ENCODE results near the gene HEPACAM.
"Not testable (repeated sequence)": the region's sequence is repeated elsewhere in the genome, so short reads cannot be mapped to it uniquely, and the experiment has no call there.

The HEPACAM gene

GRCh38 chr11:124978316-124978715 lies 42.5 kb upstream of the HEPACAM start:
- H3K79me2 ChIP-seq: no peaks in the 10 kb centered on the region
- no peak for TF ChIP-seq CTCF (IDR thresholded peaks at IDR 0.05)
- H3K4me2 ChIP-seq (ENCODE audit: low read length): no peak overlapping the region
- no peak overlapping the region for H3K4me3 ChIP-seq (ENCODE audit: low read depth, low read length)
- no peaks in the 10 kb centered on the region for H3K9me3 ChIP-seq (ENCODE audit: control insufficient read depth, low read length)
- H3K9ac ChIP-seq: no peak overlapping the region
- no peaks in the 10 kb centered on the region for H3K27me3 ChIP-seq (ENCODE audit: control insufficient read depth, insufficient read depth, low read length)
- no peaks in the 10 kb centered on the region for H3K36me3 ChIP-seq (ENCODE audit: control insufficient read depth, insufficient read depth, low read length)
- H3K27ac ChIP-seq: no peak overlapping the region
- no peaks in the 10 kb centered on the region for H3K4me1 ChIP-seq
- H2AFZ ChIP-seq: no peak overlapping the region

GRCh38 chr11:124977006-124977405 lies 41.2 kb upstream of the HEPACAM start:
- H3K79me2 ChIP-seq: no peaks in the 10 kb centered on the region
- no peak overlapping the region for H3K9ac ChIP-seq
- TF ChIP-seq CTCF (IDR thresholded peaks at IDR 0.05): no peak
- H3K36me3 ChIP-seq (ENCODE audit: control insufficient read depth, insufficient read depth, low read length): no peaks in the 10 kb centered on the region
- H3K4me3 ChIP-seq (ENCODE audit: low read depth, low read length): no peak overlapping the region
- no peak overlapping the region for H3K27ac ChIP-seq
- no peaks in the 10 kb centered on the region for H3K27me3 ChIP-seq (ENCODE audit: control insufficient read depth, insufficient read depth, low read length)
- no peaks in the 10 kb centered on the region for H3K9me3 ChIP-seq (ENCODE audit: control insufficient read depth, low read length)
- no peak overlapping the region for H3K4me2 ChIP-seq (ENCODE audit: low read length)
- no peak overlapping the region for H2AFZ ChIP-seq
- no peaks in the 10 kb centered on the region for H3K4me1 ChIP-seq

- TF ChIP-seq CTCF (IDR thresholded peaks at IDR 0.05): no peak
These were observed 40.7 kb upstream of the HEPACAM start for GRCh38 chr11:124976531-124976930.

GRCh38 chr11:124971810-124972209 lies 36.0 kb upstream of the HEPACAM start:
- Histone ChIP-seq H3K4me1 (no peaks in the 10 kb centered on the region), H3K27ac (no peak overlapping the region), H3K9ac (no peak overlapping the region), H3K4me3 (ENCODE audit: low read depth, low read length) (no peak overlapping the region), H3K4me2 (ENCODE audit: low read length) (no peak overlapping the region), H3K9me3 (ENCODE audit: control insufficient read depth, low read length) (no peaks in the 10 kb centered on the region), H2AFZ (no peak overlapping the region), H3K27me3 (ENCODE audit: control insufficient read depth, insufficient read depth, low read length) (no peaks in the 10 kb centered on the region), H3K36me3 (ENCODE audit: control insufficient read depth, insufficient read depth, low read length) (no peaks in the 10 kb centered on the region), H3K79me2 (no peaks in the 10 kb centered on the region)
- TF ChIP-seq CTCF (IDR thresholded peaks at IDR 0.05): no peak

More at GRCh38 chr11:124976531-124976930, 40.7 kb upstream of the HEPACAM start:
- Histone ChIP-seq H3K36me3 (ENCODE audit: control insufficient read depth, insufficient read depth, low read length) (no peaks in the 10 kb centered on the region), H3K4me2 (ENCODE audit: low read length) (no peak overlapping the region), H3K27me3 (ENCODE audit: control insufficient read depth, insufficient read depth, low read length) (no peaks in the 10 kb centered on the region), H3K4me1 (no peaks in the 10 kb centered on the region), H3K27ac (no peak overlapping the region), H2AFZ (no peak overlapping the region), H3K79me2 (no peaks in the 10 kb centered on the region), H3K9me3 (ENCODE audit: control insufficient read depth, low read length) (no peaks in the 10 kb centered on the region), H3K9ac (no peak overlapping the region), H3K4me3 (ENCODE audit: low read depth, low read length) (no peak overlapping the region)

- Histone ChIP-seq H3K4me1 (no peaks in the 10 kb centered on the region), H3K36me3 (ENCODE audit: control insufficient read depth, insufficient read depth, low read length) (no peaks in the 10 kb centered on the region), H3K79me2 (no peaks in the 10 kb centered on the region), H3K9me3 (ENCODE audit: control insufficient read depth, low read length) (no peaks in the 10 kb centered on the region), H3K4me2 (ENCODE audit: low read length) (no peak overlapping the region), H2AFZ (no peak overlapping the region), H3K27me3 (ENCODE audit: control insufficient read depth, insufficient read depth, low read length) (no peaks in the 10 kb centered on the region), H3K27ac (no peak overlapping the region), H3K4me3 (ENCODE audit: low read depth, low read length) (no peak overlapping the region), H3K9ac (no peak overlapping the region)
- no peak for TF ChIP-seq CTCF (IDR thresholded peaks at IDR 0.05)
These were observed 35.1 kb upstream of the HEPACAM start for GRCh38 chr11:124970925-124971324.

GRCh38 chr11:124968197-124968596 lies 32.4 kb upstream of the HEPACAM start:
- H3K4me2 ChIP-seq (ENCODE audit: low read length); H3K27me3 ChIP-seq (ENCODE audit: control insufficient read depth, insufficient read depth, low read length); H3K36me3 ChIP-seq (ENCODE audit: control insufficient read depth, insufficient read depth, low read length); H3K4me1 ChIP-seq; H3K79me2 ChIP-seq; H3K4me3 ChIP-seq (ENCODE audit: low read depth, low read length); H3K27ac ChIP-seq; H3K9me3 ChIP-seq (ENCODE audit: control insufficient read depth, low read length); H3K9ac ChIP-seq; H2AFZ ChIP-seq: not testable (repeated sequence)
